GM19438 (cell line): ENCODE data around the gene OR14A16.
A peak's percentile ranks its signal among the peaks of the same experiment; 100 is the strongest.

Experiments
- ATAC-seq: cut with Tn5 transposase; IDR thresholded peaks from one replicate; pipeline ENCODE4 v1.9.1; 2021; ENCODE audit warnings: low read depth; ENCODE audit not compliant: unreplicated experiment

OR14A16 gene, protein sequence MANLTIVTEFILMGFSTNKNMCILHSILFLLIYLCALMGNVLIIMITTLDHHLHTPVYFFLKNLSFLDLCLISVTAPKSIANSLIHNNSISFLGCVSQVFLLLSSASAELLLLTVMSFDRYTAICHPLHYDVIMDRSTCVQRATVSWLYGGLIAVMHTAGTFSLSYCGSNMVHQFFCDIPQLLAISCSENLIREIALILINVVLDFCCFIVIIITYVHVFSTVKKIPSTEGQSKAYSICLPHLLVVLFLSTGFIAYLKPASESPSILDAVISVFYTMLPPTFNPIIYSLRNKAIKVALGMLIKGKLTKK

GRCh38 chr1:247824023-247824422 lies at the start of gene OR14A16:
Gene OR14A16, minus strand, starts transcription at chr1:247824119. Its CDS starts 8,390 bp downstream, at chr1:247815729.
- ATAC-seq, result no peak

- no peak for ATAC-seq
Measured at GRCh38 chr1:247865416-247865815, 41.5 kb upstream of the OR14A16 start.

DNA sequence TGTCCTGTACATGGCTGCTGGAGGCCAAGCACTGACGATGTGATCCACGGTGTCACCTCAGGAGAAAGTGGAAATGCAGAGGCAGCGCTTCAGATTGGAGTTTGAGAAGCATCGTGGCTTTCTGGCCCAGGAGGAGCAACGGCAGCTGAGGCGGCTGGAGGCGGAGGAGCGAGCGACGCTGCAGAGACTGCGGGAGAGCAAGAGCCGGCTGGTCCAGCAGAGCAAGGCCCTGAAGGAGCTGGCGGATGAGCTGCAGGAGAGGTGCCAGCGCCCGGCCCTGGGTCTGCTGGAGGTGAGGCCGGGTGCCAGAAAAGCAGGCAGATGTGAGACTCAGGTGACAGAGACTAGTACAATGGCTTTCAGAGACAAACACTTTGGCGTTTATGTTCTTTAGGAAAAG lies 40.7 kb upstream of the OR14A16 start:
- no peak for ATAC-seq

- ATAC-seq, result no peak
Measured at GRCh38 chr1:247862756-247863155, 38.8 kb upstream of the OR14A16 start.

- ATAC-seq, result no peak
Measured at GRCh38 chr1:247857985-247858619, 34.2 kb upstream of the OR14A16 start.

DNA sequence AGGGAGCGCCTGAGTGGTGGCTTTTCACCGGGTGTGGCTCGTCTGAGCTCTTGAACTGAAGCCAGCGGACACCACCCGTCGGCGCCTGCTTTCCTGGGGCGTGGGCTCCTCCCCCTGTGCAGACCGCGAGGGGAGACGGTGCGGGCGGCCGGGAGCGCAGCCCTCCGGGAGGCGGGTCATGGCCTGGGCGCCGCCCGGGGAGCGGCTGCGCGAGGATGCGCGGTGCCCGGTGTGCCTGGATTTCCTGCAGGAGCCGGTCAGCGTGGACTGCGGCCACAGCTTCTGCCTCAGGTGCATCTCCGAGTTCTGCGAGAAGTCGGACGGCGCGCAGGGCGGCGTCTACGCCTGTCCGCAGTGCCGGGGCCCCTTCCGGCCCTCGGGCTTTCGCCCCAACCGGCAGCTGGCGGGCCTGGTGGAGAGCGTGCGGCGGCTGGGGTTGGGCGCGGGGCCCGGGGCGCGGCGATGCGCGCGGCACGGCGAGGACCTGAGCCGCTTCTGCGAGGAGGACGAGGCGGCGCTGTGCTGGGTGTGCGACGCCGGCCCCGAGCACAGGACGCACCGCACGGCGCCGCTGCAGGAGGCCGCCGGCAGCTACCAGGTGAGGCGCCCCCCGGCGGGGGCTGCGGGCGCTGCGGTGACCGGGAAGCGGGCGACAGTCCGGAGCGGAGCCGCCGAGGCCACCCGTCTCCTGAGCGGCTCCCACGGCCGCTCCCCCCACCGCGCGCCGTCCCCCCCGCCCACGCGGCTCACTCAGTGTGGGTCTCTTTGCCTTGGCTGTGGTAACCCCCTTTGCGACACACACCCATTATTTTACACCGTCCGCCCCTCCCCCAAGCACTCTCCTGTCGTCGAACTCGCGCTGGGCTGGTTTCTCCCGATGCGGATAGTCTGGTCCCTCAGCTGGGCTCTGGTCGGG lies 33.4 kb upstream of the OR14A16 start, which contains the start of gene TRIM58:
TRIM58 (plus strand) TSS at position 119 of the 916 bp plus-strand sequence; CDS start at position 179, 60 bp downstream.
- ATAC-seq, result peak; percentile 69

DNA sequence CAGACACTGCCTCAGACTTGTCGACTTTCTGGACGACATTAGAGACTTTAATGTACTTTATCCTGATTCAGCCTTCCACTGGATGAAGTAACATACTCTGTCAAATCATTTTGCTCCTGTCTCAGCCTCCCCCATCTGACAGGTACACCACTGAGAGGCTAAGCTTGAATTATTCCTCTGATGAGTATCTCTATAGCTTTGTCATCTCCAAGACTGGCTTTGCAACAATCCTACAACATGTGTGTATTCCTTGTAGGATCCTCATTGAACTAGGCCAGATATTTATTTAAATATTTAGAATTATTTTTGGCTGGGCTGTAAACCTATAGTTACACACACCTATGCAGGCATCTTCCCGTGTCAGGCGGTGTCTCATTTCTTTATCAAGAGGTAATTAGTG lies 32.0 kb upstream of the OR14A16 start:
- ATAC-seq, result no peak

GRCh38 chr1:247854899-247855545 lies 31.1 kb upstream of the OR14A16 start:
- no peak for ATAC-seq

GRCh38 chr1:247849616-247850015 lies 25.7 kb upstream of the OR14A16 start:
- ATAC-seq, result no peak

DNA sequence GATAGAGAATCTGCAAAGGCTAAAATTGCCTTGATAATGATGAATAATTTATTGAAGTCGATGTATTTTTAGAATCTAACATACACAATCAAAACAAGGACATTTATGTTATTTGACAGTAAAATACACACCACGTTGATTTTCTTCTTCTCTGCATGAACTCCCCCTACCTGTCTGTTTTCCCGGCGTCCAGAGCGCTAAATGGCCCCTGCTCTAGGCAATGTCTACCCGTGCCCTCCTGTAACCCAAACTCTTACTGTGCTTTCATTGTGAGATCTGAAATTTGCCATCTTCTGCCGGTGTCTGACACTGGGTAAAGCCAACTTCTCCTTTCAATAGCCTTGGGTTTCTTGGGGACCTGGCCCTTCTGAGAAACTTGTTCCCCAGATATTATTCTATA lies 24.4 kb upstream of the OR14A16 start:
- ATAC-seq, result no peak

- no peak for ATAC-seq
Measured at GRCh38 chr1:247845693-247846017, 21.7 kb upstream of the OR14A16 start.

DNA sequence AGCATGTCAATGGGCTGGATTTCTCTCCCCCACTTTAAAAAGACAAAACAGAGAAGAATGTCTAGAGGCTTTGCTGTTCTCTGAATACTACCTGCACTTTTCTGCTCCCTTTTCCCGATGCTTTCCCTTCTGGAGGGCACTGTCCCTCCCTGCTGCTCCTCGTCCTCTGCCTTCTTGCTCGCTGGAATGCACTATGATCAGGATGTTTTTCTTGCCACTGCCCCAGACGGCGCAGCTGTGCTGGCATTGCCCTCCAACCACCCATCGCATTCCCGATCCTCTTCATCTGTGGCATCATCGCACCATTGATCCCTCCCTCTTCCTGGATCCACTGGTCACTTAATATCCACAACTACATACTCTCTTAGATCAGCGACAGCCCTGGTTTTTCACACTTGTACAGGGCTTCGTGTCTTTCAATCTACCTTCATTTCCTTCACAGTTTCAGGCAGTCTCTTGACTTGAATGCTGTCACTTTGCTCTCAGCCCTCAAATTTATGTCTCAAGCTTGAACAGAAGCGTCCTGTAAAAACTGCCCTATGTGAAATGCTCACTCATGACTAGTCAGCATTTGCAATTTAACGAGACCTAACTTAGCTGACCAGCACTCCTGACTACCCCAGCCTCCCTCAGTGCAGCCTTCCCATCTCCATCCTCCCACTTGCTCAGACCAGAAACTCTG lies 21.2 kb upstream of the OR14A16 start:
- no peak for ATAC-seq

DNA sequence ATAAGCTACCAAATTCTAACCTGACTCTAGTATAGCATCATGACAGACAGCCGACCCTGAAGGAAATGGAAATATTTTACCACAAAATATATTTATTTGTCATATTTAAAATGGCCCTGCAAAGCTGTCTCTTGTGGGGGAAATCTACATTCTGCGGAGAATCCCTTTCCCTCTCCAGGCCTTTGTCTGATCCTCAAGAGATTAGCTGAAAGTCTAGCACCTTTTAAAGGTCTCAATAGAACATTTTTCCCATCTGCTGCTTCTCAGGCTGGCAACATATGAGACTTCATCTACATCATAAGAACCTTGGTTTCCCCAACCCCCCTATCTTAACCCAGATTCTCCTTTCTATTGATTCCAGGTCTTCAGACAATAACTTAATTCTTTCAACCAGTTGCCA lies 19.5 kb upstream of the OR14A16 start:
- ATAC-seq, result no peak

- no peak for ATAC-seq
Measured at GRCh38 chr1:247841796-247842195, 17.9 kb upstream of the OR14A16 start, which contains the start of gene OR11L1. Gene OR11L1, minus strand, starts transcription at chr1:247841896. Its CDS starts 0 bp downstream, at chr1:247841896.

DNA sequence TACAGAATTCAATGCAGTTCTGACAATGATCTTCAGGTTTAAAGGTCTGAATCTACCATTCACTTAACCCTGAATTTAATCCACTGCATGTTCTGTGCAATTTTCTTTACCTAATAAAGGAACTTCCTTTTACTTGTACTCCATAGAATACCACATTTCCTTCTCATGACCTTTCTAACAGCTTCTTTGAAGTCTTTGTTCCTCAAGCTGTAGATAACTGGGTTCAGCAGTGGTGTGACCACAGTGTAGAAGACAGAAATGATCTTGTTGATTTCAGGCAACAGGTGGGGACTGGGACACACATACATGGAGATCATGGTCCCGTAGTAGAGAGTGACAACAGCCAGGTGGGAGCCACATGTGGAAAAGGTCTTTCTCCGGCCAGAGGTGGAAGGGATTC lies 16.9 kb upstream of the OR14A16 start:
- no peak for ATAC-seq

DNA sequence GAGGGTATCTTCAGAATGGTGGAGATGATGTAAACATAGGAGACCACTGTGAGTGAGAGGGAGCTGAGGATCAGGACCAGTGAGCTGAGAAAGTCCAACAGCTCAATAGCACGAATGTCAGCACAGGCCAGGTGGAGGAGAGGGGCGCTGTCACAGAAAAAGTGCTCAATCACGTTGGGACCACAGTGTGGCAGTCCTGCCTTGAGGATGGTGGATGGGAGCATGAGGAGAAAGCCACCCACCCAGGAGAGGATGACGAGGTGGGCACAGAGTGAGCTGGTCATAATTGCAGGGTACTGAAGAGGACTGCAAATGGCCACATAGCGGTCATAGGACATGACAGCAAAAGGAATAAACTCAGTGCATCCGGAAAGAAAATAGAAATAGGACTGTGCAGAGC lies 9.7 kb upstream of the OR14A16 start:
- ATAC-seq, result no peak

DNA sequence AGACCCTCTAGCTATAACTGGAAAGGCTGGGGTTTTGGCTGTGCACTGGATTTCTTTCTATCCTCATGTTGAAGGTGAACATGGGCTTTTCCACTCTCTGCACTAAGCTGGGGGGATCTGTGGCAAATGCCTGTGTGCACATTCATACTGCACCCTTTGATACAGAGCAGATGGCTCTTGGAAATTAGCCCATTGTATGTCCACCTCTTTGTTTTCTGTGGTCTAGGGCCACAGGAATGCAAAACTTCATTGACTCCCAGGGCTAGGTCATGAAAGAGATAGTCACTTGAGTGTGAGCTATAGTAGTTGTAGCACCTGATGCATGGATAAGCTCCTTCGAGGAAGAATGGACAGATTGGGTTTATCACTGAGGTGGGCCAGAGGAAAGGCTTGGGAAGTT lies 5.7 kb upstream of the OR14A16 start:
- ATAC-seq, result no peak

- no peak for ATAC-seq
Measured at GRCh38 chr1:247825362-247825761, 1.4 kb upstream of the OR14A16 start.

- no peak for ATAC-seq
Measured at GRCh38 chr1:247822060-247822459, 1.9 kb downstream of the OR14A16 start.

DNA sequence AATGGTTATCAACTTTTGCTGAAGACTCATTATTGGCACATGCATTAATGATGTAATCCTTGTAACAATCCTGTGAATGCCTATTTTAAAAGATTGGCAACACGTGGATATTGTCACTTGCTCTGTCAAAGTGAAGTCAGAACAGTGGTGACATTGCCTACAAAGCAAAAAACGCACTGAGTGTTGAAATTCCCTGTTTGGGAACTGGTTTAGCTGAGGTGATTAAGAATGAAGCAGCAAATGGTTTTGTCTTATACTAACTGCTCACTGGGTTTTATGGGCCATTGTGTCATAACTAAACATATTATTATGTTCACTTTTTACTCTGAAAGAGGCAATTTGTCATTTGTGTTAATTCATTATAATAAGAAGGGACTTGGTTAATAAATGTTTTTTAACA lies 11.3 kb downstream of the OR14A16 start:
- ATAC-seq, result no peak
